Psoas muscle (tissue), 8 donors: Measurements from ENCODE around the gene RPLP2. TPM values are rescaled to one million over a fixed set of nuclear protein-coding genes. Genes with fewer than 3 reads are reported as not detected.

Experiments
- ATAC-seq, 4 donors: fragments of 200-7000 bp; cut with Tn5 transposase; one replicate each; pipeline ENCODE4 v1.9.1; 2020; ENCODE audit warnings: moderate library complexity in 3 of 4, mild to moderate bottlenecking in 2 of 4
- DNase-seq, 2 donors: peaks; one replicate each; pipeline ENCODE4 v3.0.0-alpha.2; 2020
- H3K27ac ChIP-seq: fragments of 200-600 bp; one replicate; pipeline ENCODE4 v1.8.0; 2022
- H3K27me3 ChIP-seq, 3 donors: fragments of 200-600 bp in 1 of 3; one replicate each; pipeline versions ENCODE4 v1.6.1 to v1.8.0; 2013 to 2022; ENCODE audit warnings: low read length in 2 of 3, mild to moderate bottlenecking in 2 of 3, moderate library complexity in 1 of 3; ENCODE audit not compliant: insufficient read depth in 3 of 3
- H3K36me3 ChIP-seq, 2 donors: fragments of 200-600 bp in 1 of 2; one replicate each; pipeline versions ENCODE4 v1.6.1 to v1.8.0; 2013 to 2022; ENCODE audit warnings: low read depth in 1 of 2, mild to moderate bottlenecking in 1 of 2, moderate library complexity in 1 of 2; ENCODE audit not compliant: insufficient read depth in 1 of 2
- H3K4me1 ChIP-seq: fragments of 200-600 bp; one replicate; pipeline ENCODE4 v1.8.0; 2022
- H3K4me3 ChIP-seq: fragments of 200-600 bp; one replicate; pipeline ENCODE4 v1.8.0; 2022; ENCODE audit warnings: mild to moderate bottlenecking
- H3K9me3 ChIP-seq: fragments of 200-600 bp; one replicate; pipeline ENCODE4 v1.8.0; 2022
- WGBS, 3 donors: extraction: QIAGEN DNeasy Blood & Tissue Kit; methylation state at CpG; one replicate each; pipeline versions ENCODE4 v1.1.6 to v1.1.7; 2013; 5-methylcytosine and 5-hydroxymethylcytosine counted together
- intact Hi-C, 2 donors: fragments of 100-400 bp; cut with DNase I; formaldehyde crosslinking; loops; one replicate each; pipeline versions ENCODE4 v1.11.0 to v1.14.2; 2022
- polyA plus RNA-seq, 3 donors: library from polyadenylated mRNA; stranded (reverse); fragments of 200-250 nt; gene quantifications; one replicate each; pipeline ENCODE4 v1.2.3, GENCODE V29; 2013
- total RNA-seq, 4 donors: library from RNA; stranded (reverse); fragmentation: NEBNext Ultra II Directional in 2 of 4; extraction: Animal tissue kit (Norgen Biotek cat#: 25700) in 2 of 4; gene quantifications; one replicate each; pipeline versions ENCODE4 v1.2.1 to v1.2.4, GENCODE V29; 2021 to 2023
- TF ChIP-seq, protein P1 (sequence below): fragments of 200-600 bp; IDR thresholded peaks from one replicate; pipeline ENCODE4 v1.8.0; 2022; ENCODE audit warnings: antibody characterized with exemption
- donor health status: healthy with polysubstance abuse.
- donor health status: DM: no; HTN: no; CAD: no; lungs with moderate emphysema.
- donor health status: Bipolar disorder and iron deficiency.
- donor health status: healthy.
- donor health status: DM: yes; HTN: yes; CAD: no.
- donor health status: DM: no; HTN: no; CAD: no.
- donor health status: DM: no; HTN: no; CAD: no.
- donor health status: DM: yes; HTN: yes; CAD: no.

Gene RPLP2
- total and polyA plus RNA-seq, 7 donors, result 779 to 1,781 (median 1,246) TPM

- WGBS, 3 donors, result 56 to 79% (median 63%) methylated on average over 31 of the region's 31 CpGs
- intact Hi-C loops, result no loop called here
- H3K4me1 ChIP-seq, result peaks cover 21% of the 10 kb centered on the region
- no peaks in the 10 kb centered on the region for H3K9me3 ChIP-seq
- DNase-seq (peak in 1 of 2 donors; percentile 56), ATAC-seq (no peak)
- TF ChIP-seq, protein P1, sequence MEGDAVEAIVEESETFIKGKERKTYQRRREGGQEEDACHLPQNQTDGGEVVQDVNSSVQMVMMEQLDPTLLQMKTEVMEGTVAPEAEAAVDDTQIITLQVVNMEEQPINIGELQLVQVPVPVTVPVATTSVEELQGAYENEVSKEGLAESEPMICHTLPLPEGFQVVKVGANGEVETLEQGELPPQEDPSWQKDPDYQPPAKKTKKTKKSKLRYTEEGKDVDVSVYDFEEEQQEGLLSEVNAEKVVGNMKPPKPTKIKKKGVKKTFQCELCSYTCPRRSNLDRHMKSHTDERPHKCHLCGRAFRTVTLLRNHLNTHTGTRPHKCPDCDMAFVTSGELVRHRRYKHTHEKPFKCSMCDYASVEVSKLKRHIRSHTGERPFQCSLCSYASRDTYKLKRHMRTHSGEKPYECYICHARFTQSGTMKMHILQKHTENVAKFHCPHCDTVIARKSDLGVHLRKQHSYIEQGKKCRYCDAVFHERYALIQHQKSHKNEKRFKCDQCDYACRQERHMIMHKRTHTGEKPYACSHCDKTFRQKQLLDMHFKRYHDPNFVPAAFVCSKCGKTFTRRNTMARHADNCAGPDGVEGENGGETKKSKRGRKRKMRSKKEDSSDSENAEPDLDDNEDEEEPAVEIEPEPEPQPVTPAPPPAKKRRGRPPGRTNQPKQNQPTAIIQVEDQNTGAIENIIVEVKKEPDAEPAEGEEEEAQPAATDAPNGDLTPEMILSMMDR, result no peak
- no peak overlapping the region for H3K4me3 ChIP-seq
- H3K27me3 ChIP-seq, result peaks cover 0 to 25% (median 15%) of the 10 kb centered on the region in 3 donors
- peaks cover 0 to 4% of the 10 kb centered on the region in 2 donors for H3K36me3 ChIP-seq
- H3K27ac ChIP-seq, result no peak overlapping the region
Observed at GRCh38 chr11:794013-794765, 15.6 kb upstream of the RPLP2 start.

GRCh38 chr11:794766-795633 is 14.8 kb upstream of the RPLP2 start:
- peaks cover 0 to 12% of the 10 kb centered on the region in 2 donors for H3K36me3 ChIP-seq
- 57 to 69% (median 65%) methylated on average over 30 to 38 of the region's 38 CpGs for WGBS, 3 donors
- peaks cover 21% of the 10 kb centered on the region for H3K4me1 ChIP-seq
- ATAC-seq (no peak), DNase-seq (peak in 1 of 2 donors; percentile 63)
- intact Hi-C loops, result no loop called here
- H3K27me3 ChIP-seq, result peaks cover 0 to 17% (median 10%) of the 10 kb centered on the region in 3 donors
- no peak overlapping the region for H3K4me3 ChIP-seq
- TF ChIP-seq, protein P1, result no peak
- H3K27ac ChIP-seq, result no peak overlapping the region
- H3K9me3 ChIP-seq, result no peaks in the 10 kb centered on the region

DNA sequence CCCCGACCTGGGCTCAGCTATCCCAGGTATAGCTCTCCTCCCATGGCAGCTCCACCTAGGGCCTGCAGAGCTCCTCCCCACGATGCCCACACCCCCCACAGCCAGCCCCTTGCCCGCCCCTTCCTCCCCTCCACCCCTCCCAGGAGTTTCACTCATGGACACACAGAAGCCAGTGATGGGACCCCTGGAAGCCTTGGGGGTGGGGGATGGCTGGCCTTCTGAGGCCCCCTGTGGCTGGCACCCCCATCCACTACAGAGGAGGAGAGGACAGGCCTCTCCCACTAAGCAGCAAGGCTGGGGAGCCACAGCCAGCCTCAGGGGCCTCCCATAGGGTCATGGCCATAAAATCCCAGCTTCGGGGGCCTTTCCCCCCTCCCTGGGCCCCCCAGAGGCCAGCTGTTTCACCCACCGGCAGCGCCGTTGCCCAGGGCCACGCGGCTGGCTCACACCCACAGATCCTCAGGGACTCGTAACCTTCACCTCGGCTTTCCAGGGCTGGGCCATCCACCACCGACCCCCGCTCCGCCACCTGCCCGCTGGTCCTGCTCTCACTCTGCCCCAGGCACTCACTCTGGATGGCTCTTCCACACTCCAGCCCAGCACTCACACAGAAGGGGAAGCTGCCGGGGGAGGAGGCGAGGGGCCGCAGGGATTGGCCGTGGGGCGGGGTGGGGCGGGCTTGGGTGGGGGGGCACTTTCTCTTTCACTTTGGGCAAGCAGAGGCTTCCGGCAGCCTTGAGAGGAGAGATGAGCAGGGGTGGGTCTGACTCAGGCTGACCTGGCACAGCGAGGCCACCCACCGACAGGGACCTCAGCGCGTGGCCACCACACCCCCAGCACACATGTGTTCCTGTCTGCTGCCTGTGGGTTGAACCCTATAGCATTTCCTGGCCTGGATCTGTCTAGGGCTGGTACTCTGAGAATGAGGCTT is 13.9 kb upstream of the RPLP2 start:
- H3K36me3 ChIP-seq, result peaks cover 0 to 21% of the 10 kb centered on the region in 2 donors
- WGBS, 3 donors, result 16 to 19% (median 19%) methylated on average over 19 to 26 of the region's 26 CpGs
- no peak overlapping the region for H3K27ac ChIP-seq
- no peaks in the 10 kb centered on the region for H3K9me3 ChIP-seq
- intact Hi-C loops, result no loop called here
- H3K4me3 ChIP-seq, result peak overlapping the region; percentile 74
- ATAC-seq (peak; percentile 11 to 35 (median 13)), DNase-seq (peak; percentile 76 to 83)
- peaks cover 0 to 15% (median 10%) of the 10 kb centered on the region in 3 donors for H3K27me3 ChIP-seq
- peaks cover 21% of the 10 kb centered on the region for H3K4me1 ChIP-seq
- TF ChIP-seq, protein P1, result no peak

- TF ChIP-seq, protein P1, result no peak
- Histone ChIP-seq H3K36me3 (peaks cover 0 to 27% of the 10 kb centered on the region in 2 donors), H3K4me3 (peak overlapping the region; percentile 74), H3K9me3 (no peaks in the 10 kb centered on the region), H3K4me1 (peaks cover 21% of the 10 kb centered on the region), H3K27ac (peak overlapping the region; percentile 25), H3K27me3 (peaks cover 0 to 15% (median 10%) of the 10 kb centered on the region in 3 donors)
- DNase-seq (peak in 1 of 2 donors; percentile 54), ATAC-seq (no peak)
- intact Hi-C loops, result no loop called here
- whole genome bisulfite sequencing, 3 donors, result 36 to 52% (median 39%) methylated on average over 15 to 18 of the region's 18 CpGs
Observed at GRCh38 chr11:796565-797295, 13.0 kb upstream of the RPLP2 start.
